Liver (tissue), 3 donors: ENCODE measurements around the gene BLOC1S3.

Source experiments
- FOXA1 ChIP-seq: IDR thresholded peaks from 2 replicates; pipeline ENCODE4 v1.6.1; 2016; ENCODE audit warnings: antibody characterized with exemption
- GABPA ChIP-seq, 2 donors: IDR thresholded peaks in 1 of 2; conservative IDR thresholded peaks in 1 of 2; 2 replicates each; pipeline ENCODE4 v1.6.1; 2016; ENCODE audit warnings: antibody characterized with exemption in 2 of 2, mild to moderate bottlenecking in 1 of 2, moderate library complexity in 1 of 2
- HNF4G ChIP-seq: IDR thresholded peaks from 2 replicates; pipeline ENCODE4 v1.6.1; 2016; ENCODE audit warnings: antibody characterized with exemption
- JUND ChIP-seq, 2 donors: IDR thresholded peaks; 2 replicates each; pipeline ENCODE4 v1.6.1; 2016; ENCODE audit warnings: antibody characterized with exemption in 2 of 2
- RAD21 ChIP-seq, 2 donors: IDR thresholded peaks; 2 replicates each; pipeline ENCODE4 v1.6.1; 2016; ENCODE audit warnings: antibody characterized with exemption in 2 of 2, mild to moderate bottlenecking in 2 of 2
- SP1 ChIP-seq: IDR thresholded peaks from 2 replicates; pipeline ENCODE4 v1.6.1; 2018; ENCODE audit warnings: antibody characterized with exemption, mild to moderate bottlenecking
- YY1 ChIP-seq: IDR thresholded peaks from 2 replicates; pipeline ENCODE4 v1.6.1; 2016; ENCODE audit warnings: antibody characterized with exemption, mild to moderate bottlenecking
- TF ChIP-seq, protein P1 (sequence below): fragments of 150-350 bp; IDR thresholded peaks from 2 replicates; pipeline ENCODE4 v1.5.1; 2017; ENCODE audit warnings: improper control_type of control experiment, low read depth, low read length; ENCODE audit not compliant: missing input control
- TF ChIP-seq, protein P2 (sequence below): IDR thresholded peaks from 2 replicates; pipeline ENCODE4 v1.6.1; 2016; ENCODE audit warnings: antibody characterized with exemption
- donor health status: healthy.
- donor health status: healthy.

DNA sequence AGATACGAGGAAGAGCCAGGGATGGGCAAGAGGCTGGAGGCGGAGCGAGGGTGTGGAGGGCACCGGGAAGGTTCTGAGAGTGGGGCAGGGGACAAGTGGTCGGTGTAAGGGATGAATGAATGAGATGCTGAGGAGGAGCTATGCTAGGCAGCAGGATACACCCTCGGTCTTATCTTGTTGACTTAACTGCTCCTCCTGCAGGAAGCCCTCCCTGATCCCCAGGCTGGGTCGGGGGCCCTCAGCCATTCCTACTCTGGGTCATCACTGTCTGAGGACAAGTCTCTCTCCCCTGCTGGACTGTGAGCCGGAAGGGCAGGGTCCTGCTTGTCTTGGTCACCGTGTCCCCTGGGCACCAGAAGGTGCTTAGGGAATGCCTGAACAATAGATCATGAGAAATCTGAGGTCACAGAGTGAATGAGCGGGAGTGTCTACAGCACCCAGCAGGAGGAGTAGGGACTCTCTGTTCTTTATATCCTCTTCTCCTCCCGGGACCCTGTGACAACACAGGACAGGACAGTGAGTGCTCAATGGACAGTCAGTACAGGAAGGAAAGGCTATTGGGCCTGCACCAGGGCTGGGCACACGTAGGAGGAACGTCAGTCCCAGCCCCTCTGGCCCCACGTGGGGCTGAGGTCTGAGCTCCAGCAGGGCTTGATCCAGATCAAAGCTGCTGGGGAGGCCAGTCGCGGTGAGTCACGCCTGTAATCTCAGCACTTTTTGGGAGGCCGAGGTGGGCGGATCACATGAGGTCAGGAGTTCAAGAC, 24.3 kb upstream of the BLOC1S3 start:
- TF ChIP-seq, protein P1, sequence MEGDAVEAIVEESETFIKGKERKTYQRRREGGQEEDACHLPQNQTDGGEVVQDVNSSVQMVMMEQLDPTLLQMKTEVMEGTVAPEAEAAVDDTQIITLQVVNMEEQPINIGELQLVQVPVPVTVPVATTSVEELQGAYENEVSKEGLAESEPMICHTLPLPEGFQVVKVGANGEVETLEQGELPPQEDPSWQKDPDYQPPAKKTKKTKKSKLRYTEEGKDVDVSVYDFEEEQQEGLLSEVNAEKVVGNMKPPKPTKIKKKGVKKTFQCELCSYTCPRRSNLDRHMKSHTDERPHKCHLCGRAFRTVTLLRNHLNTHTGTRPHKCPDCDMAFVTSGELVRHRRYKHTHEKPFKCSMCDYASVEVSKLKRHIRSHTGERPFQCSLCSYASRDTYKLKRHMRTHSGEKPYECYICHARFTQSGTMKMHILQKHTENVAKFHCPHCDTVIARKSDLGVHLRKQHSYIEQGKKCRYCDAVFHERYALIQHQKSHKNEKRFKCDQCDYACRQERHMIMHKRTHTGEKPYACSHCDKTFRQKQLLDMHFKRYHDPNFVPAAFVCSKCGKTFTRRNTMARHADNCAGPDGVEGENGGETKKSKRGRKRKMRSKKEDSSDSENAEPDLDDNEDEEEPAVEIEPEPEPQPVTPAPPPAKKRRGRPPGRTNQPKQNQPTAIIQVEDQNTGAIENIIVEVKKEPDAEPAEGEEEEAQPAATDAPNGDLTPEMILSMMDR, result no peak
- no peak for TF ChIP-seq SP1
- TF ChIP-seq JUND (IDR thresholded peaks at IDR 0.05), result no peak
- no peak for TF ChIP-seq GABPA (IDR thresholded peaks at IDR 0.05 in 1 of 2, conservative IDR thresholded peaks at IDR 0.05 in 1 of 2)
- TF ChIP-seq YY1, result no peak
- no peak for TF ChIP-seq HNF4G
- TF ChIP-seq RAD21 (IDR thresholded peaks at IDR 0.05), result no peak
- TF ChIP-seq, protein P2, sequence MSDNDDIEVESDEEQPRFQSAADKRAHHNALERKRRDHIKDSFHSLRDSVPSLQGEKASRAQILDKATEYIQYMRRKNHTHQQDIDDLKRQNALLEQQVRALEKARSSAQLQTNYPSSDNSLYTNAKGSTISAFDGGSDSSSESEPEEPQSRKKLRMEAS, result no peak
- TF ChIP-seq FOXA1, result no peak
